Skeletal muscle tissue (tissue), 4 donors: ENCODE measurements around the gene BLM. TPM values are rescaled to one million over a fixed set of nuclear protein-coding genes. Genes with fewer than 3 reads are reported as not detected.
A peak's percentile ranks its signal among the peaks of the same experiment; 100 is the strongest.

ENCODE experiments used
- H3K27ac ChIP-seq: one replicate; pipeline ENCODE4 v1.7.0; 2013; ENCODE audit warnings: mild to moderate bottlenecking, low read depth, low read length, inconsistent platforms
- H3K27me3 ChIP-seq, 3 donors: one replicate each; pipeline ENCODE4 v1.7.0; 2013; ENCODE audit warnings: low read length in 3 of 3; ENCODE audit not compliant: control insufficient read depth in 3 of 3, insufficient read depth in 3 of 3
- H3K36me3 ChIP-seq, 3 donors: one replicate each; pipeline ENCODE4 v1.7.0; 2013; ENCODE audit warnings: low read length in 3 of 3; ENCODE audit not compliant: control insufficient read depth in 3 of 3, insufficient read depth in 3 of 3
- H3K4me1 ChIP-seq, 3 donors: one replicate each; pipeline ENCODE4 v1.7.0; 2013; ENCODE audit warnings: low read length in 3 of 3, mild to moderate bottlenecking in 3 of 3; ENCODE audit not compliant: control insufficient read depth in 3 of 3, insufficient read depth in 3 of 3
- H3K4me3 ChIP-seq, 3 donors: one replicate each; pipeline ENCODE4 v1.7.0; 2013; ENCODE audit warnings: low read length in 3 of 3
- H3K9ac ChIP-seq, 3 donors: one replicate each; pipeline ENCODE4 v1.7.0; 2013; ENCODE audit warnings: low read length in 3 of 3, mild to moderate bottlenecking in 3 of 3, moderate library complexity in 2 of 3, low read depth in 1 of 3
- H3K9me3 ChIP-seq, 3 donors: one replicate each; pipeline ENCODE4 v1.7.0; 2013; ENCODE audit warnings: low read length in 3 of 3; ENCODE audit not compliant: control insufficient read depth in 3 of 3
- total RNA-seq: library from RNA; depleted of rRNA; stranded (reverse); fragments of >200 nt; gene quantifications from one replicate; pipeline ENCODE4 v1.2.3, GENCODE V29; 2014
- donor health status: Osteomylitis.

BLM gene
- total RNA-seq, 1 donor from 2014 or later: 2.1 TPM

DNA sequence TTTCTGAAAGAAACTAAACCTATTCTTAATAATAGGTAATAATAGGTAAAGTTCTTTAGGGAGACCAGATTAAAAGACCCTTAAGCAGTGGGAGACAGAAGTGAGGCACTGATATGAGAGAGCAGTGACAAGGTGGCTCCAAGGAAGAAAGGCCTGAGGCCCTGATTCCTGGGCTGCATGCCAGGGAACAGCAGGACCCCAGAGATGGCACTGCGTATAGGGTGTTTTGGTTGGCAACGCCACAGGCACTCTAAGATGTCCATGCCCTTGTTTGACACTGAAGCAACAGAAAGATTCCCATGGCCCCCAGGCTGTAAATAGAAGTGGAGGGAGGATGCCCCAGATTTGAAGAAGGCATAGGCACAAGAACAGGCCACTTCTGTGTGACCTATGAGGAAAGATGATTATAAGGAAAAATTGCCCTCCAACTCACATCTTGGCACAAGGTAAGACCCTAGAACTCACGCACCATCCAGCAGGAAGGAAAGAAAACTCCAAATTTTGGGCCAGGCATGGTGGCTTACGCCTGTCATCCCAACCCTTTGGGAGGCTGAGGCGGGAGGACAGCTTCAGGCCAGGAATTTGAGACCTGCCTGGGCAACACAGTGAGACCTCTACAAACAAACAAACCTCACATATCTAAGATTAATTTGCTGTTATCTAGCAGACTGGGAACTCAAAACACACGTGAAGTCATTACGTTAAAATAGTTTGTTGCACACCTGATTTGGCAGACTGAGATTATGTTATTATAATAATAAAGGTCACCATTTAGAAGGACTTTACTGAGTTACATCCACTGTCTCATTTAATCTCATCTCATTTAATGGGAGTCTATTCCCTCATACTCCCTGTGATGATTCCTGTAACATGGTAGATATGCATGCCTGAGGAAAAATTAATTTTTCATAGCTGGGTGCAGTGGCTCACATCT lies 10.5 kb upstream of the BLM start:
- Histone ChIP-seq H3K9ac (no peak overlapping the region), H3K4me1 (no peaks in the 10 kb centered on the region), H3K36me3 (no peaks in the 10 kb centered on the region), H3K4me3 (no peak overlapping the region), H3K27ac (no peak overlapping the region), H3K27me3 (no peaks in the 10 kb centered on the region), H3K9me3 (no peaks in the 10 kb centered on the region)

GRCh38 chr15:90707489-90707888 lies 9.7 kb upstream of the BLM start:
- no peaks in the 10 kb centered on the region for H3K9me3 ChIP-seq
- H3K36me3 ChIP-seq: no peaks in the 10 kb centered on the region
- H3K9ac ChIP-seq: no peak overlapping the region
- no peaks in the 10 kb centered on the region for H3K4me1 ChIP-seq
- H3K27ac ChIP-seq: no peak overlapping the region
- no peaks in the 10 kb centered on the region for H3K27me3 ChIP-seq
- no peak overlapping the region for H3K4me3 ChIP-seq

DNA sequence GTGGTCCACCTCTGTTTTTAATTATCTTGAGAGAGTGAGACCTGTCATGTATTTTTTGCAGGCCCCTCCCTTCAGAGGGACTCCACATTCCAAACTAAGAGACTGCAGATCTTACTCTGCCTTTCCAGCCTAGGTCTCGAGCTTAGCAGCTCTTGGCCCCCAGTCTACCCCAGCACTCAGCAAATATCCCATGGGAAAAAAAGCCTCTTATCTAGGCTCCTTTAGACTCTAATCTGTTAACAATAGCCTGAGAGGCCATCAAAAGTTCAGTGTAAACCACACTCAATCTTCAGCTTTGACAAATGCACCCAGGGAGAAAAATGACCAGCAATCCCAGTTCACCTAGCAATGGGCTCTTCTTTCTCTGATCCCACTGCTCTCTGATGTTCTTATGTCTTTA lies 8.6 kb upstream of the BLM start:
- no peaks in the 10 kb centered on the region for H3K27me3 ChIP-seq
- no peaks in the 10 kb centered on the region for H3K4me1 ChIP-seq
- H3K9ac ChIP-seq: no peak overlapping the region
- H3K9me3 ChIP-seq: no peaks in the 10 kb centered on the region
- H3K36me3 ChIP-seq: no peaks in the 10 kb centered on the region
- no peak overlapping the region for H3K27ac ChIP-seq
- H3K4me3 ChIP-seq: no peak overlapping the region

- H3K4me3 ChIP-seq: no peak overlapping the region
- no peak overlapping the region for H3K9ac ChIP-seq
- no peaks in the 10 kb centered on the region for H3K4me1 ChIP-seq
- H3K9me3 ChIP-seq: no peaks in the 10 kb centered on the region
- H3K27me3 ChIP-seq: no peaks in the 10 kb centered on the region
- H3K36me3 ChIP-seq: no peaks in the 10 kb centered on the region
- H3K27ac ChIP-seq: no peak overlapping the region
Measured at GRCh38 chr15:90709278-90709677, 7.9 kb upstream of the BLM start.

DNA sequence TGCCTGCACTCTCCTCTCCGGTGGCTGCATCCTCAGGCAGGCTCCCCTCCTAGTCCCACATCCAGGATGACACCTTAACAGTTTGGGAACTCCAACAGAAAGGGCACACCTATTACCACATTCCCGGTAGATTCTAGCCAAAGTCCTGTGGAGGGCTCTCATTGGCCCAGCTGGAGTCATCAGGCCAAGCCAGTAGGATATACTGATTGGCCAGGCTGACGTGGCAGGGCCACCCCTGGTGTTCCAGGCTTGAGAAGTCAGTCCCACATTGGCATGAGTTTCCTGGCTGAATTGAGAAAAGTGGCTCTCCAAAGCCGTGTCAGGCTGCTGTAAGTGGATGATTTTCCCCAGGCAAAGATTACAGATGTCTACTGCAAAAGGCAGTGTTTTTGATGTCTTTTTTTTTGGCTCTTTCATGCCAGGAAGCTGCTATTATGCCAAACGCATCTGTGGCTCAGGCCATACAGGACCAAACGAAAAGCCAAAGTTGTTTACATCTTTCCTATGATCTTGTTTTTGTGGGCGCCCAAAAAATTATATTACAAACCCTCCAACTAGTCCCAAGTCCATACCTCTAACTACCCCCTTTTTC lies 6.6 kb upstream of the BLM start:
- Histone ChIP-seq H3K9ac (no peak overlapping the region), H3K36me3 (no peaks in the 10 kb centered on the region), H3K9me3 (no peaks in the 10 kb centered on the region), H3K4me3 (no peak overlapping the region), H3K27ac (no peak overlapping the region), H3K4me1 (no peaks in the 10 kb centered on the region), H3K27me3 (no peaks in the 10 kb centered on the region)

- Histone ChIP-seq H3K36me3 (no peaks in the 10 kb centered on the region), H3K9me3 (no peaks in the 10 kb centered on the region), H3K4me1 (peaks cover 0 to 3% (median 3%) of the 10 kb centered on the region in 3 donors), H3K4me3 (no peak overlapping the region), H3K27me3 (no peaks in the 10 kb centered on the region), H3K27ac (no peak overlapping the region), H3K9ac (no peak overlapping the region)
Measured at GRCh38 chr15:90711418-90711824, 5.7 kb upstream of the BLM start.

DNA sequence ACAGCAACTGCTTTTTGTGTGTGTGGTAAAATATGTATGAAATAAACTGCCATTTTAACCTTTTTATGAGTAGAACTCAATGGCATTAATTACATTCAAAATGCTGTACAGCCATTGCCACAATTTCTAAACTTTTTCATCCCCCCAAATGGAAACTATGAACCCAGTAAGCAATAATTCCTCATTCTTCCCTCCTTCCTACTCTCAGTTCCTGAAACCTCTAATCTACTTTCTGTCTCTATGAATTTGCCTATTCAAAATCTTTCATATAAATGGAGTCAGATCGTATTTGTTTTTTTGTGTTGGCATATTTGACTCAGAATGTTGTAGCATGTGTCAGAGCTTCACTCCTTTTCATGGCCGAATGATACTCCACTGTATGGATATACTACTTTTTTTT lies 5.3 kb upstream of the BLM start:
- Histone ChIP-seq H3K27ac (no peak overlapping the region), H3K36me3 (no peaks in the 10 kb centered on the region), H3K9me3 (no peaks in the 10 kb centered on the region), H3K9ac (no peak overlapping the region), H3K4me1 (peaks cover 2 to 6% (median 5%) of the 10 kb centered on the region in 3 donors), H3K27me3 (no peaks in the 10 kb centered on the region), H3K4me3 (no peak overlapping the region)

- H3K36me3 ChIP-seq: no peaks in the 10 kb centered on the region
- no peak overlapping the region for H3K4me3 ChIP-seq
- no peaks in the 10 kb centered on the region for H3K27me3 ChIP-seq
- no peaks in the 10 kb centered on the region for H3K9me3 ChIP-seq
- no peak overlapping the region for H3K9ac ChIP-seq
- peaks cover 9 to 15% (median 13%) of the 10 kb centered on the region in 3 donors for H3K4me1 ChIP-seq
- no peak overlapping the region for H3K27ac ChIP-seq
Measured at GRCh38 chr15:90713081-90713480, 4.1 kb upstream of the BLM start.

DNA sequence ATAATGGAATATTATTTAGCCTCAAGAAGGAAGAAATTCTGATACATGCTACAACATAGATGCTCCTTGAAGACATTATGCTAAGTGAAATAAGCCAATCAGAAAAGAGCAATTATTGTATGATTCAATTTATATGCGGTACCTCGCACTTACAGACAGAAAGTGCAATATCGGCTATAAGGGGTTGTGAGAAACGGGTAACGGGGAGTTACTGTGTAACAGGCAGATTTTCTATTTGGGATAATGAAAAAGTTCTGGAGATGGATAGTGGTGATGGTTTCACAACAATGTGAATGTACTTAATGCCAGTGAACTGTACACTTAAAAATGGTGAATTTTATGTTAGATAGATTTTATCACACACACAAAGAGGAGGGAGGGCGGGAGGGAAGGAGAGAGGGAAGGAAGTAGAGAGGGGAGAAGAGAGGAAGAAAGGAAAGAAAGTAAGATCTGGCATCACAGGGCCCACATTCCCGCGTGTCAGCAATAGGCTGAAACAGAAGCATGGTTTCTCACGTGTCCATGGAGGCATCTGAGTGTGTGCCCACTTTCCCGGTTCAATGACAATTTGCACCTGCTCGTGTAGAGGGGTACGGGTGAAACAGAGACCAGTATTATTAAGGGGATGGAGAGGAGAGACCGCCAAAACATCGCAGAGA lies 700 bp upstream of the BLM start:
- H3K27me3 ChIP-seq: no peaks in the 10 kb centered on the region
- no peaks in the 10 kb centered on the region for H3K9me3 ChIP-seq
- peak overlapping the region; percentile 81 to 92 (median 87) for H3K9ac ChIP-seq
- peaks cover 9 to 16% (median 13%) of the 10 kb centered on the region in 3 donors for H3K4me1 ChIP-seq
- no peaks in the 10 kb centered on the region for H3K36me3 ChIP-seq
- H3K27ac ChIP-seq: peak overlapping the region; percentile 85
- H3K4me3 ChIP-seq: peak overlapping the region; percentile 94 to 98 (median 98)

DNA sequence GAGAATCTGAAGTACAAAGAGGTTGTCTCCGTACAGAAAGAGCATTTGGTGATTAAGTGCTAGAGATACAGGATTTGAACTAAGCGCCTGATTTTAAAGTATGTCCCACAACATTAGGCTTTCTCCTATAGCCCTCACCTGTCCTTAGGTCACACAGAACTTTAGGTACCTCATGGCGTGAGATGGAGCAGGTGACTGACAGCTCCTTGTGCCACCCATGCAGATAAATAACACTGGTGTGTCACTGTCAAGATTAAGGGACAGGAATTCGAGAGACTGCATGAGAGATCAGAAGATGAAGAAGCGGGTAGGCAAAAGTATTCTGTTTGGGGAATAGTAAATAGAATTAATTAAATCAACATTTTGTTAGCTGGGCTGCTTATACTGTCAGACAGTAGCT lies 1.1 kb downstream of the BLM start:
- H3K27ac ChIP-seq: no peak overlapping the region
- H3K27me3 ChIP-seq: no peaks in the 10 kb centered on the region
- H3K4me3 ChIP-seq: no peak overlapping the region
- H3K36me3 ChIP-seq: no peaks in the 10 kb centered on the region
- H3K4me1 ChIP-seq: peaks cover 9 to 16% (median 13%) of the 10 kb centered on the region in 3 donors
- H3K9ac ChIP-seq: no peak overlapping the region
- H3K9me3 ChIP-seq: no peaks in the 10 kb centered on the region
